Glomerular visceral epithelial cell (primary cell): ENCODE results near the gene ADISSP.
A peak's percentile ranks its signal among the peaks of the same experiment; 100 is the strongest.

Experiments
- DNase-seq: peaks from one replicate; pipeline ENCODE4 v3.0.0-alpha.2; 2016; ENCODE audit errors: extremely low spot score

ADISSP gene

GRCh38 chr20:3738111-3739053 lies 29.2 kb downstream of the ADISSP start:
- no peak for DNase-seq

- DNase-seq = no peak
Observed at GRCh38 chr20:3735768-3736167, 31.8 kb downstream of the ADISSP start.

GRCh38 chr20:3734111-3734843 lies 33.3 kb downstream of the ADISSP start:
- DNase-seq = no peak

GRCh38 chr20:3733119-3733995 lies 34.2 kb downstream of the ADISSP start:
- DNase-seq = no peak

GRCh38 chr20:3732327-3733118 lies 35.0 kb downstream of the ADISSP start, which contains the start of gene HSPA12B:
TSS of gene HSPA12B (plus strand) at chr20:3732685. CDS start at chr20:3738675, 5,990 bp downstream.
- no peak for DNase-seq

- no peak for DNase-seq
Observed at GRCh38 chr20:3731944-3732326, 35.6 kb downstream of the ADISSP start.

- no peak for DNase-seq
Observed at GRCh38 chr20:3730803-3731672, 36.5 kb downstream of the ADISSP start.

GRCh38 chr20:3729811-3730540 lies 37.6 kb downstream of the ADISSP start:
- DNase-seq = peak; percentile 30

- DNase-seq = no peak
Observed at GRCh38 chr20:3729378-3729777, 38.2 kb downstream of the ADISSP start.

GRCh38 chr20:3728876-3729275 lies 38.7 kb downstream of the ADISSP start:
- no peak for DNase-seq

- no peak for DNase-seq
Observed at GRCh38 chr20:3728354-3728753, 39.2 kb downstream of the ADISSP start.

GRCh38 chr20:3727401-3728021 lies 40.0 kb downstream of the ADISSP start:
- DNase-seq = no peak

GRCh38 chr20:3724356-3724755 lies 43.2 kb downstream of the ADISSP start:
- DNase-seq = no peak

GRCh38 chr20:3723284-3723683 lies 44.3 kb downstream of the ADISSP start:
- DNase-seq = no peak

GRCh38 chr20:3721912-3722311 lies 45.6 kb downstream of the ADISSP start:
- DNase-seq = no peak

- no peak for DNase-seq
Observed at GRCh38 chr20:3720626-3721025, 46.9 kb downstream of the ADISSP start.

GRCh38 chr20:3720068-3720467 lies 47.5 kb downstream of the ADISSP start:
- no peak for DNase-seq

GRCh38 chr20:3719046-3719445 lies 48.5 kb downstream of the ADISSP start:
- DNase-seq = no peak
